ENCODE results near the gene COPS2.
"Not testable (repeated sequence)": the region's sequence is repeated elsewhere in the genome, so short reads cannot be mapped to it uniquely, and the experiment has no call there.

COPS2 gene

GRCh38 chr15:49178497-49178896 is 23.1 kb upstream of the COPS2 start:
- DNase-seq (ENCODE audit: low spot score): no peak
- TF ChIP-seq CTCF (IDR thresholded peaks at IDR 0.05; ENCODE audit: borderline replicate concordance, control extremely low read depth, extremely low read depth, insufficient read depth, missing control alignments): no peak
- in situ Hi-C loops (cut with MboI; ENCODE audit: low sequenced_read_pairs, unreplicated experiment): no loop called here

GRCh38 chr15:49175582-49176397 is 20.4 kb upstream of the COPS2 start:
- in situ Hi-C loops (cut with MboI; ENCODE audit: low sequenced_read_pairs, unreplicated experiment): not testable (repeated sequence)

GRCh38 chr15:49174902-49175301 is 19.5 kb upstream of the COPS2 start:
- TF ChIP-seq CTCF (IDR thresholded peaks at IDR 0.05; ENCODE audit: borderline replicate concordance, control extremely low read depth, extremely low read depth, insufficient read depth, missing control alignments): no peak
- DNase-seq (ENCODE audit: low spot score): no peak
- in situ Hi-C loops (cut with MboI; ENCODE audit: low sequenced_read_pairs, unreplicated experiment): no loop called here

More at GRCh38 chr15:49175582-49176397, 20.4 kb upstream of the COPS2 start:
- not testable (repeated sequence) for DNase-seq (ENCODE audit: low spot score)

- in situ Hi-C loops (cut with MboI; ENCODE audit: low sequenced_read_pairs, unreplicated experiment): no loop called here
- no peak for TF ChIP-seq CTCF (IDR thresholded peaks at IDR 0.05; ENCODE audit: borderline replicate concordance, control extremely low read depth, extremely low read depth, insufficient read depth, missing control alignments)
- no peak for DNase-seq (ENCODE audit: low spot score)
Observed at GRCh38 chr15:49171790-49172189, 16.4 kb upstream of the COPS2 start.

GRCh38 chr15:49169880-49170597 is 14.6 kb upstream of the COPS2 start, which contains the start of gene GALK2:
GALK2 (plus strand) TSS chr15:49170247; CDS start chr15:49170323, 76 bp downstream.
- in situ Hi-C loops (cut with MboI; ENCODE audit: low sequenced_read_pairs, unreplicated experiment): no loop called here

GRCh38 chr15:49168016-49168415 is 12.6 kb upstream of the COPS2 start:
- no peak for TF ChIP-seq CTCF (IDR thresholded peaks at IDR 0.05; ENCODE audit: borderline replicate concordance, control extremely low read depth, extremely low read depth, insufficient read depth, missing control alignments)
- DNase-seq (ENCODE audit: low spot score): no peak
- in situ Hi-C loops (cut with MboI; ENCODE audit: low sequenced_read_pairs, unreplicated experiment): no loop called here

More at GRCh38 chr15:49169880-49170597, 14.6 kb upstream of the COPS2 start, which contains the start of gene GALK2:
- TF ChIP-seq CTCF (IDR thresholded peaks at IDR 0.05; ENCODE audit: borderline replicate concordance, control extremely low read depth, extremely low read depth, insufficient read depth, missing control alignments): no peak
- DNase-seq (ENCODE audit: low spot score): peak; percentile 79

- TF ChIP-seq CTCF (IDR thresholded peaks at IDR 0.05; ENCODE audit: borderline replicate concordance, control extremely low read depth, extremely low read depth, insufficient read depth, missing control alignments): no peak
- no peak for DNase-seq (ENCODE audit: low spot score)
- in situ Hi-C loops (cut with MboI; ENCODE audit: low sequenced_read_pairs, unreplicated experiment): no loop called here
Observed at GRCh38 chr15:49164865-49165264, 9.5 kb upstream of the COPS2 start.

All from GM13976 (cell line).